Activated CD8-positive, alpha-beta memory T cell treated with anti-CD3 and anti-CD28 coated beads, Interleukin-2, amount 10 ng/mL, durations not matched to agents 7 days and 5 days (primary cell): Measurements from ENCODE around the gene UQCRFS1. TPM values are rescaled to one million over a fixed set of nuclear protein-coding genes. Genes with fewer than 3 reads are reported as not detected.
"Not testable (repeated sequence)": the region's sequence is repeated elsewhere in the genome, so short reads cannot be mapped to it uniquely, and the experiment has no call there.

Source experiments
- ATAC-seq: fragments of 150-1000 bp; cut with Tn5 transposase; one replicate; pipeline ENCODE4 v1.10.0; 2021; ENCODE audit warnings: moderate library complexity
- CTCF ChIA-PET: fragments of 350-600 bp; sonication (Branson Sonifier 250); formaldehyde crosslinking; loops from one replicate; lab custom pipeline; 2021; ENCODE audit warnings: antibody characterized with exemption; lab: Charles Lee
- DNase-seq: peaks from one replicate; pipeline ENCODE4 v3.0.0-alpha.2; 2020
- H3K27ac Mint-ChIP-seq: one replicate; pipeline ENCODE4 v1.8.0; 2021; ENCODE audit warnings: mild to moderate bottlenecking, mixed read lengths
- H3K27me3 Mint-ChIP-seq: one replicate; pipeline ENCODE4 v1.8.0; 2021; ENCODE audit warnings: mixed read lengths
- H3K36me3 Mint-ChIP-seq: one replicate; pipeline ENCODE4 v1.8.0; 2021; ENCODE audit warnings: mild to moderate bottlenecking, mixed read lengths
- H3K4me1 Mint-ChIP-seq: one replicate; pipeline ENCODE4 v1.8.0; 2021; ENCODE audit warnings: mixed read lengths
- H3K4me3 Mint-ChIP-seq: one replicate; pipeline ENCODE4 v1.8.0; 2021; ENCODE audit warnings: mild to moderate bottlenecking, moderate library complexity, mixed read lengths
- H3K9me3 Mint-ChIP-seq: one replicate; pipeline ENCODE4 v1.8.0; 2022; ENCODE audit warnings: low read depth, mixed read lengths
- total RNA-seq, 2 experiments: library from RNA; stranded (reverse); gene quantifications; one replicate each; pipeline ENCODE4 v1.2.3, GENCODE V29; 2021

The UQCRFS1 gene
- 10 to 100 TPM; 33.6 to 39.7 TPM for total RNA-seq

GRCh38 chr19:29212648-29213573, at the start of gene UQCRFS1:
TSS of gene UQCRFS1 (minus strand) at chr19:29213151. CDS start at chr19:29213118, 33 bp downstream.
- peak; percentile 97 for DNase-seq
- H3K27ac Mint-ChIP-seq: peak within 1 kb of the TSS; percentile 93
- peak within 1 kb of the TSS; percentile 94 for H3K4me3 Mint-ChIP-seq
- peaks cover 2% of the 10 kb centered on the region for H3K9me3 Mint-ChIP-seq
- peaks cover 38% of the 10 kb centered on the region for H3K4me1 Mint-ChIP-seq
- H3K27me3 Mint-ChIP-seq: peaks cover 4% of the 10 kb centered on the region
- H3K36me3 Mint-ChIP-seq: peaks cover 37% of the 10 kb centered on the region
- ATAC-seq: peak; percentile 98
- CTCF ChIA-PET: interaction anchor here (1.1 kb wide), 1 partner anchor 50 kb away, joined by 6 read pairs; no protein-coding TSS in a partner anchor

- Mint-ChIP-seq H3K27me3 (peaks cover 2% of the 10 kb centered on the region), H3K36me3 (no peaks in the 10 kb centered on the region), H3K4me3 (no peak overlapping the region), H3K27ac (no peak overlapping the region), H3K9me3 (no peaks in the 10 kb centered on the region), H3K4me1 (no peaks in the 10 kb centered on the region)
- CTCF ChIA-PET: interaction anchor here (1.3 to 3.5 kb wide), 4 partner anchors 10 to 454 kb away, joined by 3 to 16 read pairs (median 8); no protein-coding TSS in a partner anchor
- ATAC-seq (no peak), DNase-seq (no peak)
These were observed 49.1 kb upstream of the UQCRFS1 start for GRCh38 chr19:29262085-29262484.

GRCh38 chr19:29260477-29261317, 47.7 kb upstream of the UQCRFS1 start:
- DNase-seq (peak; percentile 68), ATAC-seq (peak; percentile 58)
- H3K36me3 Mint-ChIP-seq: no peaks in the 10 kb centered on the region
- no peaks in the 10 kb centered on the region for H3K9me3 Mint-ChIP-seq
- CTCF ChIA-PET: interaction anchor here (0.9 to 1.3 kb wide), 5 partner anchors 10 to 453 kb away, joined by 3 read pairs; no protein-coding TSS in a partner anchor
- H3K27ac Mint-ChIP-seq: no peak overlapping the region
- H3K4me3 Mint-ChIP-seq: no peak overlapping the region
- H3K4me1 Mint-ChIP-seq: no peaks in the 10 kb centered on the region
- peaks cover 2% of the 10 kb centered on the region for H3K27me3 Mint-ChIP-seq

GRCh38 chr19:29259867-29260281, 46.9 kb upstream of the UQCRFS1 start:
- no peak overlapping the region for H3K4me3 Mint-ChIP-seq
- no peak for ATAC-seq

GRCh38 chr19:29259153-29259552, 46.2 kb upstream of the UQCRFS1 start:
- Mint-ChIP-seq H3K9me3 (no peaks in the 10 kb centered on the region), H3K27ac (no peak overlapping the region), H3K27me3 (peaks cover 4% of the 10 kb centered on the region), H3K4me1 (no peaks in the 10 kb centered on the region), H3K36me3 (no peaks in the 10 kb centered on the region), H3K4me3 (no peak overlapping the region)
- CTCF ChIA-PET: interaction anchor here (1.3 kb wide), 1 partner anchor 522 kb away, joined by 4 read pairs; no protein-coding TSS in a partner anchor
- DNase-seq (no peak), ATAC-seq (no peak)

More at GRCh38 chr19:29259867-29260281, 46.9 kb upstream of the UQCRFS1 start:
- CTCF ChIA-PET: interaction anchor here (1.0 to 1.3 kb wide), 5 partner anchors 43 to 523 kb away, joined by 3 to 4 read pairs (median 3); no protein-coding TSS in a partner anchor
- H3K36me3 Mint-ChIP-seq: no peaks in the 10 kb centered on the region
- H3K9me3 Mint-ChIP-seq: no peaks in the 10 kb centered on the region
- H3K27ac Mint-ChIP-seq: no peak overlapping the region
- H3K27me3 Mint-ChIP-seq: peaks cover 2% of the 10 kb centered on the region
- H3K4me1 Mint-ChIP-seq: no peaks in the 10 kb centered on the region
- no peak for DNase-seq

- Mint-ChIP-seq H3K4me1 (no peaks in the 10 kb centered on the region), H3K36me3 (no peaks in the 10 kb centered on the region), H3K9me3 (no peaks in the 10 kb centered on the region), H3K27ac (no peak overlapping the region), H3K27me3 (peaks cover 19% of the 10 kb centered on the region), H3K4me3 (no peak overlapping the region)
- DNase-seq (no peak), ATAC-seq (no peak)
- CTCF ChIA-PET: no interaction called here
These were observed 43.6 kb upstream of the UQCRFS1 start for GRCh38 chr19:29256516-29256915.

- ATAC-seq (no peak), DNase-seq (no peak)
- H3K36me3 Mint-ChIP-seq: no peaks in the 10 kb centered on the region
- no peak overlapping the region for H3K4me3 Mint-ChIP-seq
- H3K27me3 Mint-ChIP-seq: peaks cover 24% of the 10 kb centered on the region
- no peak overlapping the region for H3K27ac Mint-ChIP-seq
- CTCF ChIA-PET: interaction anchor here (3.3 kb wide), 1 partner anchor 8 kb away, joined by 14 read pairs; no protein-coding TSS in a partner anchor
- no peaks in the 10 kb centered on the region for H3K4me1 Mint-ChIP-seq
- no peaks in the 10 kb centered on the region for H3K9me3 Mint-ChIP-seq
These were observed 43.0 kb upstream of the UQCRFS1 start for GRCh38 chr19:29255912-29256311.

GRCh38 chr19:29255006-29255405, 42.1 kb upstream of the UQCRFS1 start:
- CTCF ChIA-PET: interaction anchor here (3.3 kb wide), 1 partner anchor 9 kb away, joined by 14 read pairs; no protein-coding TSS in a partner anchor
- no peaks in the 10 kb centered on the region for H3K4me1 Mint-ChIP-seq
- ATAC-seq (no peak), DNase-seq (no peak)
- H3K9me3 Mint-ChIP-seq: no peaks in the 10 kb centered on the region
- H3K36me3 Mint-ChIP-seq: no peaks in the 10 kb centered on the region
- peaks cover 24% of the 10 kb centered on the region for H3K27me3 Mint-ChIP-seq
- H3K4me3 Mint-ChIP-seq: no peak overlapping the region
- no peak overlapping the region for H3K27ac Mint-ChIP-seq

GRCh38 chr19:29249798-29250197, 36.8 kb upstream of the UQCRFS1 start:
- CTCF ChIA-PET, H3K27ac Mint-ChIP-seq, ATAC-seq, H3K36me3 Mint-ChIP-seq, H3K4me3 Mint-ChIP-seq, H3K9me3 Mint-ChIP-seq, H3K4me1 Mint-ChIP-seq, DNase-seq: not testable (repeated sequence)
- peaks cover 35% of the 10 kb centered on the region for H3K27me3 Mint-ChIP-seq

- ATAC-seq (no peak), DNase-seq (no peak)
- Mint-ChIP-seq H3K4me1 (no peaks in the 10 kb centered on the region), H3K36me3 (no peaks in the 10 kb centered on the region), H3K4me3 (no peak overlapping the region), H3K9me3 (no peaks in the 10 kb centered on the region), H3K27ac (no peak overlapping the region), H3K27me3 (peaks cover 30% of the 10 kb centered on the region)
- CTCF ChIA-PET: no interaction called here
These were observed 35.4 kb upstream of the UQCRFS1 start for GRCh38 chr19:29248332-29248844.

- Mint-ChIP-seq H3K36me3 (no peaks in the 10 kb centered on the region), H3K27me3 (peaks cover 25% of the 10 kb centered on the region), H3K27ac (no peak overlapping the region), H3K9me3 (no peaks in the 10 kb centered on the region), H3K4me1 (no peaks in the 10 kb centered on the region), H3K4me3 (no peak overlapping the region)
- CTCF ChIA-PET: no interaction called here
- DNase-seq: no peak
- no peak for ATAC-seq
These were observed 34.9 kb upstream of the UQCRFS1 start for GRCh38 chr19:29247872-29248271.

- Mint-ChIP-seq H3K9me3 (no peaks in the 10 kb centered on the region), H3K27ac (no peak overlapping the region), H3K36me3 (no peaks in the 10 kb centered on the region), H3K4me1 (no peaks in the 10 kb centered on the region), H3K4me3 (no peak overlapping the region), H3K27me3 (peaks cover 21% of the 10 kb centered on the region)
- no peak for DNase-seq
- CTCF ChIA-PET: no interaction called here
- ATAC-seq: no peak
These were observed 34.5 kb upstream of the UQCRFS1 start for GRCh38 chr19:29247471-29247870.

- Mint-ChIP-seq H3K36me3 (no peaks in the 10 kb centered on the region), H3K27me3 (peaks cover 19% of the 10 kb centered on the region), H3K4me3 (no peak overlapping the region), H3K27ac (no peak overlapping the region), H3K9me3 (no peaks in the 10 kb centered on the region), H3K4me1 (no peaks in the 10 kb centered on the region)
- CTCF ChIA-PET: no interaction called here
- ATAC-seq (no peak), DNase-seq (no peak)
These were observed 34.1 kb upstream of the UQCRFS1 start for GRCh38 chr19:29247051-29247450.
